WTC11 (cell line): ENCODE data around the gene SORCS2. TPM values are rescaled to one million over a fixed set of nuclear protein-coding genes. Genes with fewer than 3 reads are reported as not detected.

ENCODE experiments used
- ATAC-seq: fragments of 200-7000 bp; cut with Tn5 transposase; 2 replicates; pipeline ENCODE4 v1.10.0; 2021; ENCODE audit warnings: mild to moderate bottlenecking, moderate library complexity
- CTCF ChIA-PET: fragments of 300-600 bp; sonication (Branson Sonifier 250); formaldehyde crosslinking; loops from one replicate; lab custom pipeline; 2021; ENCODE audit warnings: antibody characterized with exemption; lab: Charles Lee
- POLR2A ChIA-PET: fragments of 350-600 bp; sonication (Branson Sonifier 250); formaldehyde crosslinking; loops from one replicate; lab custom pipeline; 2021; ENCODE audit warnings: antibody characterized with exemption; lab: Charles Lee
- DNase-seq: peaks from one replicate; pipeline ENCODE4 v3.0.0; 2021; ENCODE audit warnings: low spot score
- H3K27ac Mint-ChIP-seq: 2 replicates; pipeline ENCODE4 v1.8.0; 2021; ENCODE audit warnings: mixed read lengths
- H3K27me3 Mint-ChIP-seq: 2 replicates; pipeline ENCODE4 v1.8.0; 2021; ENCODE audit warnings: low read depth, mild to moderate bottlenecking, moderate library complexity, mixed read lengths
- H3K36me3 Mint-ChIP-seq: 2 replicates; pipeline ENCODE4 v1.8.0; 2021; ENCODE audit warnings: mixed read lengths
- H3K4me1 Mint-ChIP-seq: 2 replicates; pipeline ENCODE4 v1.8.0; 2022; ENCODE audit warnings: mixed read lengths
- H3K4me3 Mint-ChIP-seq: 2 replicates; pipeline ENCODE4 v1.8.0; 2021; ENCODE audit warnings: mild to moderate bottlenecking, moderate library complexity, mixed read lengths
- H3K9me3 Mint-ChIP-seq: 2 replicates; pipeline ENCODE4 v1.8.0; 2021; ENCODE audit warnings: mixed read lengths
- ARID4B ChIP-seq: sonication (generic); formaldehyde crosslinking; IDR thresholded peaks from 2 replicates; pipeline ENCODE4 v1.8.0; 2023; ENCODE audit warnings: missing genetic modification reagents, mild to moderate bottlenecking, borderline replicate concordance
- ATF3 ChIP-seq: sonication (generic); formaldehyde crosslinking; conservative IDR thresholded peaks from 2 replicates; pipeline ENCODE4 v1.8.1; 2022; ENCODE audit warnings: mild to moderate bottlenecking, missing genetic modification reagents
- ESRRA ChIP-seq: sonication (generic); formaldehyde crosslinking; IDR thresholded peaks from 2 replicates; pipeline ENCODE4 v1.8.1; 2022; ENCODE audit warnings: mild to moderate bottlenecking, missing genetic modification reagents, borderline replicate concordance
- HMGA2 ChIP-seq: fragments of 250-450 bp; sonication (Bioruptor Pico); IDR thresholded peaks from 2 replicates; pipeline ENCODE4 v1.4.0; 2021; ENCODE audit warnings: mild to moderate bottlenecking, moderate library complexity
- IRF1 ChIP-seq: sonication (generic); formaldehyde crosslinking; IDR thresholded peaks from 2 replicates; pipeline ENCODE4 v1.8.0; 2023; ENCODE audit warnings: missing genetic modification reagents
- MAX ChIP-seq: sonication (generic); formaldehyde crosslinking; IDR thresholded peaks from 2 replicates; pipeline ENCODE4 v1.8.0; 2022; ENCODE audit warnings: mild to moderate bottlenecking, missing genetic modification reagents
- NFE2L1 ChIP-seq: sonication (generic); formaldehyde crosslinking; IDR thresholded peaks from 2 replicates; pipeline ENCODE4 v1.8.1; 2023; ENCODE audit warnings: missing genetic modification reagents
- NR2C2 ChIP-seq: sonication (generic); formaldehyde crosslinking; IDR thresholded peaks from 2 replicates; pipeline ENCODE4 v1.8.0; 2022; ENCODE audit warnings: mild to moderate bottlenecking, missing genetic modification reagents
- SOX15 ChIP-seq: fragments of 250-450 bp; sonication (Bioruptor Pico); IDR thresholded peaks from 2 replicates; pipeline ENCODE4 v1.9.0; 2021; ENCODE audit warnings: mild to moderate bottlenecking
- TP53 ChIP-seq: sonication (generic); formaldehyde crosslinking; IDR thresholded peaks from 2 replicates; pipeline ENCODE4 v1.8.1; 2023; ENCODE audit warnings: mild to moderate bottlenecking, missing genetic modification reagents
- ZBTB21 ChIP-seq: sonication (generic); formaldehyde crosslinking; IDR thresholded peaks from 2 replicates; pipeline ENCODE4 v1.8.1; 2023; ENCODE audit warnings: mild to moderate bottlenecking, missing genetic modification reagents, borderline replicate concordance
- ZNF138 ChIP-seq: sonication (generic); formaldehyde crosslinking; conservative IDR thresholded peaks from 2 replicates; pipeline ENCODE4 v1.8.1; 2022; ENCODE audit warnings: mild to moderate bottlenecking, moderate library complexity, missing genetic modification reagents
- ZNF219 ChIP-seq: sonication (generic); formaldehyde crosslinking; IDR thresholded peaks from 2 replicates; pipeline ENCODE4 v1.8.0; 2023; ENCODE audit warnings: missing genetic modification reagents, mild to moderate bottlenecking, borderline replicate concordance
- ZNF317 ChIP-seq: sonication (generic); formaldehyde crosslinking; IDR thresholded peaks from 2 replicates; pipeline ENCODE4 v1.8.1; 2023; ENCODE audit warnings: low read depth, mild to moderate bottlenecking, moderate library complexity, missing genetic modification reagents, borderline replicate concordance
- ZNF416 ChIP-seq: fragments of 250-450 bp; sonication (Bioruptor Pico); IDR thresholded peaks from 2 replicates; pipeline ENCODE4 v1.9.0; 2021; ENCODE audit warnings: mild to moderate bottlenecking, inconsistent platforms
- ZNF423 ChIP-seq: fragments of 250-450 bp; sonication (Bioruptor Pico); IDR thresholded peaks from 2 replicates; pipeline ENCODE4 v2.1.2; 2022; ENCODE audit warnings: mild to moderate bottlenecking, moderate library complexity
- ZNF425 ChIP-seq: fragments of 250-450 bp; sonication (Bioruptor Pico); conservative IDR thresholded peaks from 2 replicates; pipeline ENCODE4 v1.9.0; 2021; ENCODE audit warnings: mild to moderate bottlenecking
- ZNF512 ChIP-seq: sonication (generic); formaldehyde crosslinking; IDR thresholded peaks from 2 replicates; pipeline ENCODE4 v1.8.1; 2022; ENCODE audit warnings: missing genetic modification reagents, borderline replicate concordance
- ZNF532 ChIP-seq: fragments of 250-450 bp; sonication (Bioruptor Pico); IDR thresholded peaks from 2 replicates; pipeline ENCODE4 v1.9.0; 2021; ENCODE audit warnings: mild to moderate bottlenecking, borderline replicate concordance
- ZSCAN18 ChIP-seq: fragments of 250-450 bp; sonication (Bioruptor Pico); IDR thresholded peaks from 2 replicates; pipeline ENCODE4 v2.1.2; 2022; ENCODE audit warnings: mild to moderate bottlenecking, moderate library complexity
- total RNA-seq: library from RNA; stranded (reverse); gene quantifications from 3 replicates; pipeline ENCODE4 v1.2.3, GENCODE V29; 2021

Gene SORCS2
- total RNA-seq, 1 experiment from 2014 or later = 6.6 TPM

GRCh38 chr4:7753271-7753670 is 560.9 kb downstream of the SORCS2 start:
- no peaks in the 10 kb centered on the region for H3K4me1 Mint-ChIP-seq
- H3K9me3 Mint-ChIP-seq = no peaks in the 10 kb centered on the region
- no peak for ATAC-seq
- ChIA-PET CTCF (interaction anchor here (1.0 kb wide), 1 partner anchor 8 kb away, joined by 5 read pairs; no protein-coding TSS in a partner anchor), POLR2A (no interaction called here)
- no peak overlapping the region for H3K27ac Mint-ChIP-seq
- H3K36me3 Mint-ChIP-seq = no peaks in the 10 kb centered on the region
- no peak overlapping the region for H3K4me3 Mint-ChIP-seq
- peaks cover 5% of the 10 kb centered on the region for H3K27me3 Mint-ChIP-seq
- no peak for TF ChIP-seq ZNF416 (CRISPR knock-in tag)
- no peak for TF ChIP-seq ATF3 (CRISPR knock-in tag)
- no peak for TF ChIP-seq TP53 (CRISPR knock-in tag)
- TF ChIP-seq ZNF532 = no peak
- no peak for TF ChIP-seq NR2C2 (CRISPR knock-in tag)
- no peak for TF ChIP-seq IRF1
- no peak for TF ChIP-seq ZNF512 (CRISPR knock-in tag)
- TF ChIP-seq ZNF317 (CRISPR knock-in tag) = no peak
- TF ChIP-seq HMGA2 (CRISPR knock-in tag) = no peak
- TF ChIP-seq SOX15 (CRISPR knock-in tag) = no peak
- no peak for TF ChIP-seq ZNF138 (CRISPR knock-in tag)
- no peak for TF ChIP-seq ARID4B (CRISPR knock-in tag)
- no peak for TF ChIP-seq MAX (CRISPR knock-in tag)
- DNase-seq = no peak

- ATAC-seq = no peak
- CTCF ChIA-PET = no interaction called here
- no peak overlapping the region for H3K4me3 Mint-ChIP-seq
- no peak for DNase-seq
- no peak overlapping the region for H3K27ac Mint-ChIP-seq
- POLR2A ChIA-PET = interaction anchor here (0.5 kb wide), 1 partner anchor 22 kb away, joined by 3 read pairs; no protein-coding TSS in a partner anchor
- H3K9me3 Mint-ChIP-seq = no peaks in the 10 kb centered on the region
- H3K27me3 Mint-ChIP-seq = peaks cover 3% of the 10 kb centered on the region
- no peaks in the 10 kb centered on the region for H3K36me3 Mint-ChIP-seq
- H3K4me1 Mint-ChIP-seq = no peaks in the 10 kb centered on the region
- no peak for TF ChIP-seq ZNF425 (CRISPR knock-in tag)
- TF ChIP-seq NFE2L1 (CRISPR knock-in tag) = no peak
- TF ChIP-seq SOX15 (CRISPR knock-in tag) = no peak
- no peak for TF ChIP-seq ESRRA (CRISPR knock-in tag)
- no peak for TF ChIP-seq ZNF423
- TF ChIP-seq ZNF219 (CRISPR knock-in tag) = no peak
- no peak for TF ChIP-seq ZBTB21 (CRISPR knock-in tag)
- TF ChIP-seq ZSCAN18 (CRISPR knock-in tag) = no peak
These were observed 561.7 kb downstream of the SORCS2 start for GRCh38 chr4:7753931-7754465.
